ENCODE results near the gene NAA35. TPM values are rescaled to one million over a fixed set of nuclear protein-coding genes. Genes with fewer than 3 reads are reported as not detected.
"Not testable (repeated sequence)": the region's sequence is repeated elsewhere in the genome, so short reads cannot be mapped to it uniquely, and the experiment has no call there.

The NAA35 gene
- total RNA-seq, 1 donor from 2014 or later: 25.1 TPM

- ATAC-seq (no peak), DNase-seq (ENCODE audit: low spot score) (no peak)
- intact Hi-C loops (cut with DNase I): no loop called here
These were observed 106.4 kb downstream of the NAA35 start for GRCh38 chr9:86047361-86047760.

- DNase-seq (ENCODE audit: low spot score); intact Hi-C loops (cut with DNase I); ATAC-seq: not testable (repeated sequence)
These were observed 107.2 kb downstream of the NAA35 start for GRCh38 chr9:86048018-86048742.

- no peak for ATAC-seq
- intact Hi-C loops (cut with DNase I): no loop called here
These were observed 111.9 kb downstream of the NAA35 start for GRCh38 chr9:86052556-86053468.

GRCh38 chr9:86054695-86055094, 113.7 kb downstream of the NAA35 start:
- no peak for ATAC-seq
- intact Hi-C loops (cut with DNase I): no loop called here
- DNase-seq (ENCODE audit: low spot score): no peak

More at GRCh38 chr9:86052556-86053468, 111.9 kb downstream of the NAA35 start:
- DNase-seq (ENCODE audit: low spot score): no peak

- DNase-seq (ENCODE audit: low spot score): no peak
- no peak for ATAC-seq
- intact Hi-C loops (cut with DNase I): no loop called here
These were observed 116.5 kb downstream of the NAA35 start for GRCh38 chr9:86057491-86057890.

GRCh38 chr9:86061972-86062739, 121.2 kb downstream of the NAA35 start:
- intact Hi-C loops (cut with DNase I): no loop called here
- ATAC-seq (no peak), DNase-seq (ENCODE audit: low spot score) (no peak)

- DNase-seq (ENCODE audit: low spot score) (no peak), ATAC-seq (no peak)
- intact Hi-C loops (cut with DNase I): no loop called here
These were observed 122.1 kb downstream of the NAA35 start for GRCh38 chr9:86062845-86063693.

- intact Hi-C loops (cut with DNase I): no loop called here
- DNase-seq (ENCODE audit: low spot score) (no peak), ATAC-seq (no peak)
These were observed 123.3 kb downstream of the NAA35 start for GRCh38 chr9:86064220-86064619.

GRCh38 chr9:86069206-86069869, 128.4 kb downstream of the NAA35 start:
- ATAC-seq: no peak
- intact Hi-C loops (cut with DNase I): no loop called here
- no peak for DNase-seq (ENCODE audit: low spot score)

Other genes starting within 250 kb of the NAA35 start
- 31.6 TPM for gene AGTPBP1, start 199.2 kb upstream of the NAA35 start, total RNA-seq
- gene GOLM1, start 158.4 kb downstream of the NAA35 start, total RNA-seq: 20.9 TPM

Data from sciatic nerve (tissue), 2 donors.